ENCODE results near the gene ST6GAL1.

DNA sequence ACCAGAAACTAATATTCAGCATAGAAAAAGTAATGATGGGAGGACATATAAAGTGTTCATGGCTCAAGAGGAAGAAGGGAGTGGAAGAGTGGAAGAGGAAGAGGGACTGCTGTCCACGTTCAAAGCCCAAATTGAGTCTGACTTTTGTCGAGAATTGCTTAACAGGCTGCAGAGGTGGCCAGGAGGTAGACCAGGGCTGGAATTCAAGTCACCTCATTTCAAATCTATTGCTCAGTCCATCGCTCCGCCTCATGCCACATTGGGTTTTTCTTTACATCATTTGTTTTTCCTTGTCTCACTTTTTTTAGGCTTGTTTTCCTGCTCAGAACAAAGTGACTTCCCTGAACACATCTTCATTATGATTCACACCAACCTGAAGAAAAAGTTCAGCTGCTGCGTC, 112.0 kb downstream of the ST6GAL1 start:
- TF ChIP-seq POLR2A (IDR thresholded peaks at IDR 0.05): no peak
- TF ChIP-seq, protein P1, sequence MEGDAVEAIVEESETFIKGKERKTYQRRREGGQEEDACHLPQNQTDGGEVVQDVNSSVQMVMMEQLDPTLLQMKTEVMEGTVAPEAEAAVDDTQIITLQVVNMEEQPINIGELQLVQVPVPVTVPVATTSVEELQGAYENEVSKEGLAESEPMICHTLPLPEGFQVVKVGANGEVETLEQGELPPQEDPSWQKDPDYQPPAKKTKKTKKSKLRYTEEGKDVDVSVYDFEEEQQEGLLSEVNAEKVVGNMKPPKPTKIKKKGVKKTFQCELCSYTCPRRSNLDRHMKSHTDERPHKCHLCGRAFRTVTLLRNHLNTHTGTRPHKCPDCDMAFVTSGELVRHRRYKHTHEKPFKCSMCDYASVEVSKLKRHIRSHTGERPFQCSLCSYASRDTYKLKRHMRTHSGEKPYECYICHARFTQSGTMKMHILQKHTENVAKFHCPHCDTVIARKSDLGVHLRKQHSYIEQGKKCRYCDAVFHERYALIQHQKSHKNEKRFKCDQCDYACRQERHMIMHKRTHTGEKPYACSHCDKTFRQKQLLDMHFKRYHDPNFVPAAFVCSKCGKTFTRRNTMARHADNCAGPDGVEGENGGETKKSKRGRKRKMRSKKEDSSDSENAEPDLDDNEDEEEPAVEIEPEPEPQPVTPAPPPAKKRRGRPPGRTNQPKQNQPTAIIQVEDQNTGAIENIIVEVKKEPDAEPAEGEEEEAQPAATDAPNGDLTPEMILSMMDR (IDR thresholded peaks at IDR 0.05): no peak
- TF ChIP-seq EP300 (IDR thresholded peaks at IDR 0.05): no peak
